Measurements from ENCODE around the gene SFMBT2.
A peak's percentile ranks its signal among the peaks of the same experiment; 100 is the strongest.

The SFMBT2 gene

DNA sequence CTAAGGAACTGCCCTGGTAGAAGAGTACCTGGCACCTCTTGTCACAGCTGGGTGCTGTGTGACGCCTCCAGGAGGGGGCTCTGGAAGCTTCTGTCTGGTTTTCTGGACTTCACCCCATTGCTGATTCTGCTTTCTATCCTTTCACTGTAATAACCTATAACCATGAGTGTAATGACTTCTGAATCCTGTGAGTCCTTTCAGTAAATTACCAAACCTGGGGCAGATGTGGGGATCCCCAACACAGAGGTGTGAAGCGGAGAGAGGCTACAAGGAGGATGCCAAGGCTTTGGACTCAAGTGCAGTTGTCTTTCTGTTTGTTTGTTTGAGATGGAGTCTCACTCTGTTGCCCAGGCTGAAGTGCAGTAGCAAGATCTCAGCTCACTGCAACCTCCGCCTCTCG, 143.7 kb downstream of the SFMBT2 start:
- no peak for DNase-seq

DNA sequence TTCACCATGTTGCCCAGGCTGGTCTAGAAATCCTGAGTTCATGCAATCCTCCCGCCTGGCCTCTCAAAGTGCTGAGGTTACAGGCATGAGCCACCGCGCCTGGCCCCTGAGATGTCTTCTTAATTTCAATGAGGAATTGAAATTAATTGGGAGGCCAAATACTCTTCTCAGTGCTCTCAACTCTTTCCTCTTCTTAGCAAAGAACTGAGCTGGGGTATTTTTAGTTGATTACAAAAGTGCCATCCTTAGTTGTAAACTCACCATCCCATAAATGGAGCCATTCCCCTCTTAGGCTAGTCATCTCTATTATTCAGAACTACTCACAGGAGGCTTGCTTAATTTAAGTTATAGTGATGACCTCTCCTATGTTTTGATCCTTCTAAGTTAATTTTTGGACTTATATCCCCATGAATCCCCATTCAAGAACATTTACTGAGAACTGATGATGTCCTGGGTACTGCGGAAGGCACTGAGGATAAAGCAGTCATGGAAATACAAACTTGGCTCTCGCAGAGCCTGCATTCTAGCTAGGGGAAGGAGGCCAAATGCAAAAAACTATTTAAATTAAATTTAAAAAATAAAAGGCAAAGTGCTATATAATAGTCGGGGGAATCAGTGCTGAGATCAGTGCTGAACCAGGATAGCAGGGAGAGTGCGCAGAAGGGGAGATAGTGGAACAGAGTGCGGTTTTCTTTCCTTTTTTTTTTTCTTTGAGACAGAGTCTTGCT, 145.3 kb downstream of the SFMBT2 start:
- peak in 1 of 51 donors; percentile 4 for DNase-seq

DNA sequence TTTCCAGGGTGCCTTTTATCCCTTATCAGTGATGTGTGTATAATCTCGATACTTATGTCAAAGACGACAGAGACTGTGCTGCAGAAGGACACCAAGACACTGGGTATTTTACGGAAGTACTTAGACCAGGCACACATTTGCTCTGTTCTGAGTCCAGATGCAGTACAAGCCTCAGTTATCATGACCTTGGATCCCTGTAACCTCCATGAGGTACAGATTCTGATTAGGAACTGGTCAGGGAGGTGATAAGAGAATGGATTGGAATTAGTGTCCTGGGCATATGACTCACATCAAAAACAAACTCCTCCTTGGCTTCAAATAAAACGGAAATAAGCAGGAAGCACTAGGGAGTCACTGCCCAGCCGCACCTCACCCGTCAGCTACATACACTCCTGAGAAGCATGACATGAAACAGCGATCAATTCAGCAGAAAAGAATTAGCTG, 146.5 kb downstream of the SFMBT2 start:
- DNase-seq: peak in 1 of 51 donors; percentile 20

DNA sequence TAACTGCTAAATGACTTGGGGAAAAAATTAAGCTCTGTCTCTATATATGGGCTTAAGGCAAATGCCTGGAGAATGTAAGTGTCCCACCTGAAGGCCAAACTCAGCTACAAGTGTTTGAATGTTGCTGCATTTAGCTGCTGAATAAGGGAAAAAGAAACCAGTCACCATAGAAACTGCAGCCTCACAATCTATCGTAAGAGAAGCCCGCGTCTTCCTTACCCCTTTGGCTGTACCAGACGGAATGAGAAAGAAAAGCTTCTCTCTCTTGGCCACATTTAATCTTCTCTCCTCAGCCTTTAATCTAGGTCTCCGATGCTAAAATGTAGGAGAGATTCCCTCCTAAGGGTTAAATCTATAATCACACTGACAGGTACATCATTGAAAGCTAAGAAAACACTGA, 147.2 kb downstream of the SFMBT2 start:
- peak in 1 of 51 donors; percentile 27 for DNase-seq

DNA sequence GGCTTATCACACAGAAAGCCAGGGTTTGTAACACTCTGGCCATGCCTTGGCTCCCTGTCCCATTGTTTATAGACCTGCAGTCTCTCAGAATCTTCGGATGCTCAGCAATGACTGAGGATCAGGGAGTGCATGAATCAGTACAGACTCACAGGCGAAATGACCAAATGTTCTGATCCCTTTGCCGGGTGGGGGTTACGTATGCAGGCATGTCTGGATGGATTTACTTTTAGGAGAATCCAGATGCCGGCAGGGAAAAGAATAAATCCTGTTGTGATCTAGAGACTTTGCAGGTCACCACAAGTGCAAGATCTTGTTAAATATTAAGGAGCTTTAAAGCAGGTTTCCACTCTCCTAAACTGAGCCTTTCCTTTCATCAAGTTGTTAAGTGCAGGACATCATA, 149.5 kb downstream of the SFMBT2 start:
- DNase-seq: no peak

DNA sequence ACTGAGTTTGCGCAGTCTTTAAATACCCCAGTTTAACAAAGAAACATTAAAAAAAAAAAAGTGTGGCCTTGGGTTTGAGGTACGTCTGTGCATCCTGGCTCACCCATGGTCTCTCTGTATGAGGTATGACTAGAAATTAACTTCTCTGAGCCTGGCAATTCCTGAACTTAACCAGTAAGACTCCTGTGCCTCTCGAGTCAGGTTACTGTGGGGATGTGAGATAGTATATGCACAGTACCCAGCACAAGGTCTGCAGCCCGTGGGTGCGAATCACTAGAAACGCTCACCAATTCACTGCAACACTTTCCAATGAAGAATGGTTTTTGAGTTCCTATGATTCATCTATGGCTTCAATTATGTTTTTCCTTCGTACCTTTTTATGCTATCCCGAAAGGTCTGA, 149.9 kb downstream of the SFMBT2 start:
- DNase-seq: peak in 1 of 51 donors; percentile 49

DNA sequence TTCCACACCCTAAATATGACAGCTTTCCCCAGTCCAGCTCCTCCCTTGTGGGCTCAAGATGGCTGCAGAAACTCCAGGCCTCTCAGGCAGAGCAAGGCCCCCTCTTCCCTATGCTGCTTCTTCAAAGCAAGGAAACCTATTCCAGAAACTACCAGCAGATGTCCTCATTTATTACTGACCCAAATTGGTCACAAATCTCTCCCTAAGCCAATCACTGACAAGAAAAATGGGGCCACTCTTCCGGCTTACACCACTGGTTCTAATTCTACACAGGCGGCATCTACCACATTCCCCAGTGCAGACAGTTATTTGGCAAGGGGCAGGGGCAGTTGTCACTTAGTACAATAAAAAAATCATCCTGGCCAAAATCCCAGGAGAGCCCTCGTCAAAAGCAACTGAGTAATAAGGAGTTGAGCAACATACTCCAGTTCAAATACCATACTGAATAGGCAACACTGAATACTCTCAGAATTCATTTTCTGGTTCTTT, 150.4 kb downstream of the SFMBT2 start:
- peak in 29 of 51 donors; percentile 10 to 75 (median 46) for DNase-seq

DNA sequence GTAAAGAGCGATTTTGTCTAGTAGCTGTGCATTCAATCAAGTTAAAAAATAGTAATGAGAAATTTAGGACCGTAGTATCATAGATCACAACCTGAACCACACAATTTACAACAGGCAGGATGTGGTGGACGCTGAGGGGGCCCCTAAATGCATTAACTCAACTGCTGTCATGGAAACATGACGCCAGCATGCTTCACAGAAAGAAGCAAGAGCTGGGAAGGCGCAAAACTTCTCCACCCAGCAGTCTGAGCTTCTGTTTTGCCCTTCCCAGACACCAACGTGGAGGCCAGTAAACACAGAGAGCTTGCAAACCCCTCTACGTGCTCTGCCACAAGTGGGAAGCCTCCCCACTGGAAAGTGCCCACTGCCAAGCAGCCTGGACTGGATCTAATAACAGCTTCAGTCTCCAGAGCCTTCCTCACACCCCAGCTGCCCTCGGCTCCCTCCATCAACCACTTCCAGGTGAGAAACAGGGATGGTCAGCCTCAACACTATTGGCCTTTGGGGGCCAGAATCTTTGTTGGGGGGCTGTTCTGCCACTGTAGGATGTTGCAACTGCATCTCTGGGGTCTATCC, 151.8 kb downstream of the SFMBT2 start:
- peak in 1 of 51 donors; percentile 17 for DNase-seq

DNA sequence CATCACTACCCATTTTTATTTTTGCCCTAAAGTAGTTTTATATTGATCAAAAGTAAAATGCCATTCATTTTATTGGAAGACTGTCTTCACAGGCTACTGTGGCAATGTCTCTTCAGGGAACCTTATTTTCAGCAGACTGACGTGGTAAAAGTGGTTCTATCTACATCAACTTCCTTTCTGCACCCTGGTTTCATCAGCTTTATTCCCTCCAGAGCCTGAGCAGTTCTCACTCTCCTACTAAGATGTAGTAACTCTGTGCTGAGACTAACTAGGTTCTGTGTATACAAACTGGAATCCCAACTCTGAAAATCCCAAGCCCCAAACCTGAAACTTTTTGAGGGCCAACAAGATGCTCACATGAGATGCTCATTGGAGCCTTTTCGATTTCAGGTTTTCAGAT, 155.3 kb downstream of the SFMBT2 start:
- DNase-seq: no peak

DNA sequence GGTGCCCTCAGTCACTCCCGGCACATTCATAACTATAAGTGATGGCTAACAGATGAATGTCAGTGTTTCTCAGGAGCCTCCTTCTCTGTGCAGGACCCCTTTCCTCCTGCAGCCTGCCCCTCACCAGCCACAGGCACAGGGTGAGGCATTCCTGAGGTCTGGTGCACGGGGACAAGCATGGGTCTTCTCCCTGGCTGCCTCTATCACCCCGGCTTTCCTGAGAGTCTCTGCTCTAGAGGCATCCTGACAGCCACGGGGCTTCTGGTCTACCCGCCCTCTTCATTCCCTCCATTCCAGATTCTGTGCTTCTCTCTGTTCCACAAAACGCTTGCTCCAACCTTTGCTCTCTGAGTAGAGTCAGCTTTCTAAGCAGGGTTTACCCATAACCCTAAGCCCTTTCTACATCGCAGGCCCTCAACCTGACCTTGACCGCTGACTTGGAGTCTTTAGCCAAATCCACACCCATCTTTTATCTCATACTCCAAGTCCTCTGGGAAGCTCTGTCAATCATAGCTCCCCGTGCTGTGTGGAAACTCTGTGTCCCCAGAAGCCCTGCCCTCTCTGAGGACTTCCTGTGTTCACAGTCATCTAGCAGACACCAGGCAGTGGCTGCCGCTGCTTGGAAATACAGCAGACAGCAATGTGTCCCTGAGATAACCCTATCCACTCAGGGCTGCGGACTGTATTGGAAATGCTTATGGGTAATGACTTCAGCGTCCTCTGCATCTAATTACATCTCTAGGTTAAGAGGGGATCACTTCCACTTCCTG, 159.0 kb downstream of the SFMBT2 start:
- DNase-seq: no peak

DNA sequence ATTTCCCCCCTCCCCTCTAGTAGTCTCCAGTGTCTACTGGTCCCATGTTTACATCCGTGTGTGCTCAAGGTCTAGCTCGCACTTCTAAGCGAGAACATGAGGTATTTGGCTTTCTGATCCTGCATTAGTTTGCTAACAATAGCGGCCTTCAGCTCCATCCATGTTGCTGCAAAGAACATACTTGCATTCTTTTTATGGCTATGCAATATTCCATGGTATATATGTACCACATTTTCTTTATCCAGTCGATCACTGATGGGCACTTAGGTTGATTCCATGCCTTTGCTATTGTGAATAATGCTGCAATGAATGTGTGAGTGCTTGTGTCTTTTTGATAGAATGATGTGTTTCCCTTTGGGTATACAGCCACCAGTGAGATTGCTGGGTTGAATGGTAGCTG, 160.6 kb downstream of the SFMBT2 start:
- no peak for DNase-seq

DNA sequence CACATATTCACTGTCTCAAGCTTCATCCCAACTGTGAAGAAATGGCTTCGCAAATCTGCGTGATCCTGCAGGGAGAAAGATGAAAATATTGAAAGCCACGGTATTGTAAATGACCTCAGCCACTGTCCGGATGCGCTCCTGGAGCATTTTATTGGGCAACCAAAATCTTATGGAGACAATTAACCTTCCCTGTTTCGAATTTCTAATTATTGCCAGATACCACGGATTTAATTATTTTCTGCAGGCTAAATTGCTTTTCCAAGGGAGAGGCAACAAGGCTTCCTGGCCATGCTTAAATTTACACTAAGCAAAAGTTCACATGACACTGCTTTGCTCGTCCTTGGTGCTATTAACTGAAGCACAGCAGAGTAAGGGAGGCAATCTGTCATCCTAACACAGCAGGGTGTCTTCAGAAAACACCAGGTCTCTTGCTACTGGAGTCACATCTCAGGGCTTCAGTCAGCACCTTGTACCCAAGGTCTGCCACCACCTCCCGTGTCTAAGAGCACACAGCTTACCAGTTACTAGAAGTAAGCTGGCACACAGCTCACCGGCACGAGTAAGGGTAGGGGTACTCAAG, 162.2 kb downstream of the SFMBT2 start:
- no peak for DNase-seq

DNA sequence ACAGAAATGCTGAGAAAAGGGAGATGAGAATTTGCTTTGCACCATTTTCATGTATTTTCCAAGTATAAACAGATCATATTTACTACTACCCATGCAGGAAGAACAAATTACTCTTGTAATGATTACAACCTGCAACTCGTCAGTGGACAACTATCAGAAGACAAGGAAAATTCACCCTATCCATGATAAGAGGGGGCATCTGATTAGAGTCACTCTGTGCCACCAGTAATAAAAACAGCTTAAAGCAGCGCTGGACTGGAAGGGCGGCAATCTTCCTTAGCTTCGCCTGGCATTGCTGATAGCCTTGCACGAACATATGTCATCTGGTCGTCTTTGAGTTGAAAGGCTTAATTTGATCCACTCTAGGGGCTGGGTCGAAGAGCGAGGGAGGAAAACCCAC, 162.7 kb downstream of the SFMBT2 start:
- DNase-seq: no peak

DNA sequence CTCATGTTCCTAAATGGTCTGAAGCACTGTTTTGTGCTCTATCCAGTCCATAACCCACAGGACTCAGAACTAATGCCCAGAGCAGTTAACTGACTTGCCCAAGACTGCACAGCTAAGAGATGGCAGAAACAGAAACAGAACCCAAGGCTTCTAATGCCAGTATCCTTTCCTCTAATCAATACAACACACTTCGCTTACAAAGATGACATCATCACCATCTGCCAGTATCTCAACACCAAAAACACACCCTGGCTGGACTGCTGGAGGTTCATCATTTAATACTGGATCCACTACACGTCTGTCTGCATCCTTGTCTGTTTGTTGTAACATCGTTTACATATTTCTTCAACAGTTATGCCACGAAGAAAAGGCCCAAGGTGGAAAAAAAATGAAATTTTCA, 165.3 kb downstream of the SFMBT2 start:
- DNase-seq: no peak

DNA sequence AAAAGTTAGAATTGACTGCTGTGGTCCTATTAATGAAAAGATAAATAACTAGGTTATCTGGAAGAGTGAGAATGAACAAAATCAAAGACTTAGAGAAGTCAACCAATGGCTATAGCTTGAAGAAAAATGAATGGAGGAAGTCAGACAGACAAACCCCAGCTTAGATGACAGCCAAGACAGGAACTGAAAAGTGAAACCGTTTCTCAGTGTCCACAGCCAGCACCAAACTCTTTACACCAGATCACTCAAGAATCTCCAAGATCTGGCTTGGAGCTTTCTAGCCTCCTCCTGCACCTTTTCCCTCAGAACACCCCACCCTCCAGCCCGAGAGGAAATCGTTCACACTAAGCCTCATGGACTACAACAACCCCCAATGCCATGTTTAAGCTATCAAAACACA, 167.0 kb downstream of the SFMBT2 start:
- DNase-seq: no peak

DNA sequence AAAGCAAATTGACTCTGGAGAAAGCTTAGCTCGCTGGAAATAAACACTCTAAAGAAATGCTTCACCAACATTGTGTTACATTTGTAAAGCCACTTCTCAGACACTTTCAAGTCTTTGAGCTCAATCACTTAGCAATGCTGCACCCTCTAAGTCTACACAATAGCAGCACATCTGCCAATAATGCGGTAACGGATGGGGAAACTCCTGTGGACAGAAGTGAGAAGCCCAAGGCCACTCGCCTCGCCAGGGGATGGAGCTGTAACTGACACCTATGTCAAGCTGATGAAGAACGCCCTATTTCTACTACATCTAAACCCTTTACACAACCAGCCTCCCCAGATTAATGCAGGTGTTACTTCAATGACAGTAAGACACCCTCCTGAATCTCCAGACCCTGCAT, 167.7 kb downstream of the SFMBT2 start:
- no peak for DNase-seq

DNA sequence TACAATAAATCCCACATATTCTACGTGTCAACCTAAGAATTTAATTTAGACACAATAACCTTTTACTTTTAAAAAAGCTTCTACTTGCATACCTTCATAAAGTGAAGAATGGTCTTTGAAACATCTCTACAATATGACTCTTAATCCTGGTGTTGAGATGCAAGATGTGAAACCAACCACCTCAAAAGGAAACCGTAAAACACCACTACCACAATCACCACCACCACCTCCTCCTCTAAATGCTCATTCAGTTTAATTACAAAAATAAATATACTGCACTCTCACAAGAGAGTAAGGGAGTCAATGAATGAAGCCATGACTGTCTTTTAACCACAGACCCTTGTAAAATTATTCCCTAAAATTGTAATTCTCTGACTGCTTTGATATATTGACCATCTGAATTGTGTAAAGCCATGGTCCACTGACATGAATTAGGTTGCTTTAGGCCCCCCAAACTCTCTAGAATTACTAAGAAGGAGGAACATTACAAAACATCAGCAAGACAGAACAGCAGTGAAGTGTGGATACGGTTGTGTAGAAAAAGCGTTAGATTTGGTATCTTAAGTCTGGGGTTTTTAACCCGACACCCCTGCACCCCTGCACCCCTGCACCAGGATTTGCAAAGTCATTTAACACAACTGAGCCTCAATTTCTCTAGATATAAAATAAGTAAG, 171.4 kb downstream of the SFMBT2 start:
- DNase-seq: no peak

DNA sequence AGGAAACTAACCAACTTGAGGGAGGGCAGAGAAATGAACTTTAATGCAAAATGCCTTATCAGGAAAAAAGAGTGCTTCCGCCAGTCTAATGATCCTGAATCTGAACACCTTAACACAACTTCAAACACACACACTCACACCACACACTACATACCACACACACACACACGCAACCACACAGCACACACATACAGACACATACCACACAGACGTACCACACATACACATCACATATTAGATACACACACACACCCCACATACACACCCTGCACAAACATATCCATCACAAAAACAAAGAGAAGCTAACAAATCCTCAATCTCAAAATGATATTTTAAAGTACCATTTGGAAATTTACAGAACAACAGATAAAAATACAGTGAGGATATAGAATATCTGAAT, 175.5 kb downstream of the SFMBT2 start:
- no peak for DNase-seq

DNA sequence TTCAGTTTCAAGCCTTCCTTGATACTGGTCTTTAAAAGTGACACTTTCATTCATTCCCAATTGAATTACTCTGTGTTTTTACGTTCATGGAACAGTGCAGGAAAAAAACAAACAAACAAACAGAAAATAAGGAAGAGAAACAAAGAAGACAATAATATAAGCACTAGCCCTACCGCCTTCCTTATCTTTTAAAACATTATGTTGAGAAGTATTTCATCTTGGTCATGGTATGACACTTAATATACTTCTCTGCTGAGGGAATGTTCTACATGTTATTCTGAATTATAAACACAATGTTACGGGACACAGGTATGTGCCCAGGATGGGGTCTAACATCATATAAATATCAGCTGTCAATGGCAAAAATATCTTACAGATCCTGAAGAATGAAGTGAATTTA, 176.7 kb downstream of the SFMBT2 start:
- DNase-seq: no peak

DNA sequence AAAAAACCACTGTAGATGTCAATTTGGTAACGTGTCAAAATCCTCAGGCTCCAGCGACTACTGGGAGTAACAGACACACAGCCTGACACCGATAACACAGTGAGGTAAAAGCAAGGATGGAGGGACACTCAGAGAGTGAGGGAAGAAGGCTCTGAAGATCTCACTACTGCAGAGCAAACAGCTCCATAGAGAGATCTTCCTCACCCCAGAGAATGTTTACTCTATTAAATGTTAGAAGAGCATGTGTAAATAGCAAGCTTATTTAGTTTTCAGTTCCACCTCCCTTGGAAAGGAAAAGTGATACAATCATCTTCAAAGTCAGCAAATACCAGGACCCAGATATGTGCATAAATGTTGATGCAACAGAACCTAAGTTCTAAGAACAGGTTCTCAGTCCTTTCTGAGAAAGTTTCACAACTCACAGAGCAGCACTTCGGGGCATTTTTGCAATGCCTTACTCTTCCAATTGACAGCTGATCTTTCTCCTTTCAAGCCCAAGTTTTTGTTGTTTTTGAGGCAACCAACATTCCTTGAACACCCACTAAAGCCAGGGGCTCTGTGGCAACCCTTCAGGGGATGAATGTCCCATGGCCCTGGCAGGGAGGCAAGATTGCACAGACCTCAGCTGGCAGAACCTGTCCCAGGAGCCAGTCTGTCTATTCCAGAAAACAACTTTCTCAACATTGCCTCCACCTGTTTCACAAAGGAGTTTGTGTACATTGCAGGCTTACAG, 177.4 kb downstream of the SFMBT2 start:
- DNase-seq: peak in 6 of 51 donors; percentile 6 to 37 (median 34)

All from hypothalamus (tissue), 51 donors.